Endothelial cell of umbilical vein (primary cell): ENCODE results near the gene PCSK6. TPM values are rescaled to one million over a fixed set of nuclear protein-coding genes. Genes with fewer than 3 reads are reported as not detected.

Source experiments
- BruUV-seq: library from RNA; stranded (reverse); fragments of 400-500 nt; replicated peaks from 2 replicates; lab custom pipeline; 2021; lab: Mats Ljungman, UMichigan
- CTCF ChIA-PET: fragments of 300-600, 350-600 bp; sonication (Branson Sonifier 250); formaldehyde crosslinking; loops from one replicate; lab custom pipeline; 2021; ENCODE audit warnings: antibody characterized with exemption, inconsistent platforms; lab: Charles Lee
- POLR2A ChIA-PET: fragments of 300-600, 350-600 bp; sonication (Branson Sonifier 250); formaldehyde crosslinking; loops from one replicate; lab custom pipeline; 2021; ENCODE audit warnings: antibody characterized with exemption, inconsistent platforms; lab: Charles Lee
- DNase-seq: peaks from one replicate; pipeline ENCODE4 v3.0.0-alpha.2; 2011; ENCODE audit warnings: low read depth, low spot score
- FAIRE-seq: peaks from 2 replicates; lab custom pipeline; 2011; peaks lifted over from hg19 to GRCh38; lab: Jason Lieb, UNC
- H2AFZ ChIP-seq: 2 replicates; pipeline ENCODE4 v1.6.0; 2012; ENCODE audit warnings: low read depth, low read length, control low read depth, inconsistent platforms
- H3K27ac ChIP-seq: 2 replicates; pipeline ENCODE4 v1.5.1; 2011; ENCODE audit warnings: low read depth, mild to moderate bottlenecking, control low read depth, low read length, moderate library complexity; ENCODE audit not compliant: insufficient read depth
- H3K27me3 ChIP-seq, 2 experiments: 2 replicates each; pipeline versions ENCODE4 v1.6.0 to v1.6.1; 2011; ENCODE audit warnings: low read length in 2 of 2, mixed read lengths in 1 of 2; ENCODE audit not compliant: control insufficient read depth in 2 of 2, insufficient read depth in 2 of 2
- H3K36me3 ChIP-seq, 2 experiments: 2 replicates in 1 of 2; 3 replicates in 1 of 2; pipeline ENCODE4 v1.5.1; 2011; ENCODE audit warnings: low read length in 2 of 2, mild to moderate bottlenecking in 1 of 2, moderate library complexity in 1 of 2; ENCODE audit not compliant: control insufficient read depth in 2 of 2, insufficient read depth in 2 of 2; ENCODE audit errors: extremely low read depth in 1 of 2
- H3K4me1 ChIP-seq: 3 replicates; pipeline ENCODE4 v1.5.1; 2011; ENCODE audit warnings: mild to moderate bottlenecking, low read length; ENCODE audit not compliant: control insufficient read depth, insufficient read depth; ENCODE audit errors: extremely low read depth
- H3K4me2 ChIP-seq: 2 replicates; pipeline ENCODE4 v1.6.1; 2011; ENCODE audit warnings: low read length, control low read depth, mixed read lengths; ENCODE audit not compliant: insufficient read depth
- H3K4me3 ChIP-seq, 3 experiments: fragments of 200-600 bp in 1 of 3; sonication (generic), shearing (Covaris generic) in 1 of 3; replicated peaks in 1 of 3; 2 replicates each; pipeline ENCODE4 v1.5.1; 2011 to 2016; ENCODE audit warnings: control low read depth in 3 of 3, low read length in 3 of 3, mild to moderate bottlenecking in 2 of 3, inconsistent platforms in 1 of 3, low read depth in 1 of 3, moderate library complexity in 1 of 3; ENCODE audit not compliant: insufficient read depth in 1 of 3
- H3K79me2 ChIP-seq: 2 replicates; pipeline ENCODE4 v1.6.0; 2012; ENCODE audit warnings: low read length, inconsistent platforms; ENCODE audit not compliant: control insufficient read depth, insufficient read depth
- H3K9ac ChIP-seq: replicated peaks from 2 replicates; pipeline ENCODE3; 2011; ENCODE audit warnings: low read length, control low read depth; ENCODE audit not compliant: insufficient read depth; ENCODE audit errors: extremely low read depth
- H3K9me1 ChIP-seq: replicated peaks from 3 replicates; pipeline ENCODE4 v1.6.0; 2011; ENCODE audit warnings: mild to moderate bottlenecking, low read length; ENCODE audit not compliant: control insufficient read depth, insufficient read depth; ENCODE audit errors: extremely low read depth
- H3K9me3 ChIP-seq: replicated peaks from 2 replicates; pipeline ENCODE4 v1.5.1; 2012; ENCODE audit warnings: low read length, inconsistent platforms; ENCODE audit not compliant: control insufficient read depth, insufficient read depth
- H4K20me1 ChIP-seq: replicated peaks from 2 replicates; pipeline ENCODE3; 2011; ENCODE audit warnings: mild to moderate bottlenecking, low read length; ENCODE audit not compliant: control insufficient read depth, insufficient read depth; ENCODE audit errors: extremely low read depth
- EZH2 ChIP-seq: IDR thresholded peaks from 2 replicates; pipeline ENCODE4 v1.6.1; 2012; ENCODE audit warnings: borderline replicate concordance, low read depth, mild to moderate bottlenecking, moderate library complexity, low read length, inconsistent platforms; ENCODE audit not compliant: severe bottlenecking
- FOS ChIP-seq: IDR thresholded peaks from 2 replicates; pipeline ENCODE4 v1.6.1; 2011; ENCODE audit warnings: mild to moderate bottlenecking, low read length, moderate library complexity, borderline replicate concordance; ENCODE audit not compliant: insufficient read depth
- GATA2 ChIP-seq: IDR thresholded peaks from 2 replicates; pipeline ENCODE4 v1.7.0; 2011; ENCODE audit warnings: low read depth, mild to moderate bottlenecking, moderate library complexity, mixed read lengths, low read length; ENCODE audit not compliant: insufficient read length, insufficient read depth
- JUN ChIP-seq: IDR thresholded peaks from 2 replicates; pipeline ENCODE4 v1.6.1; 2011; ENCODE audit warnings: borderline replicate concordance, low read depth; ENCODE audit not compliant: insufficient read length, insufficient read depth
- MYC ChIP-seq: IDR thresholded peaks from one replicate; pipeline ENCODE4 v1.6.1; 2011; ENCODE audit warnings: mild to moderate bottlenecking, low read depth, low read length
- POLR2A ChIP-seq: IDR thresholded peaks from 2 replicates; pipeline ENCODE4 v1.6.1; 2012; ENCODE audit warnings: low read depth, mild to moderate bottlenecking, control low read depth, low read length
- POLR2AphosphoS5 ChIP-seq: IDR thresholded peaks from 2 replicates; pipeline ENCODE4 v1.6.1; 2012; ENCODE audit warnings: low read depth, mild to moderate bottlenecking, control low read depth, low read length, moderate library complexity; ENCODE audit not compliant: insufficient read depth
- dilution Hi-C: fragments of 300-500 bp; cut with MboI; formaldehyde crosslinking; loops from one replicate; pipeline ENCODE4 v1.15.0; 2019; ENCODE audit warnings: low sequenced_read_pairs; ENCODE audit not compliant: extremely low pct_ligation_motif_present
- intact Hi-C: fragments of 100-400 bp; cut with micrococcal nuclease; formaldehyde crosslinking; loops from one replicate; pipeline ENCODE4 v1.10.0; 2022
- polyA plus RNA-seq, 4 experiments: library from polyadenylated mRNA; depleted of rRNA in 3 of 4; stranded (reverse) in 3 of 4; unstranded in 1 of 4; fragments of >200 nt; gene quantifications; 2 replicates each; pipeline versions ENCODE4 v1.2.1 to v1.2.3, GENCODE V29; 2011 to 2012; ENCODE audit warnings: missing spikeins in 1 of 4
- total RNA-seq: library from RNA; stranded (reverse); gene quantifications from 2 replicates; pipeline ENCODE4 v1.2.3, GENCODE V29; 2021
- TF ChIP-seq, protein P1 (sequence below): IDR thresholded peaks from 2 replicates; pipeline ENCODE4 v1.6.1; 2011; ENCODE audit not compliant: insufficient read depth, insufficient read length
- TF ChIP-seq, protein P2 (sequence below), 2 donors: IDR thresholded peaks; 1 replicate in 1 of 2; 2 replicates in 1 of 2; pipeline ENCODE4 v1.5.1; 2011; ENCODE audit warnings: low read length in 2 of 2, mild to moderate bottlenecking in 2 of 2, moderate library complexity in 2 of 2, control low read depth in 1 of 2, inconsistent platforms in 1 of 2, low read depth in 1 of 2; ENCODE audit not compliant: insufficient read depth in 1 of 2; ENCODE audit errors: extremely low read depth in 1 of 2

The PCSK6 gene
- total and polyA plus RNA-seq, 2 donors (not counting 3 experiments of a cell fraction or from before 2014, with no cell fraction given), result 0.18 to 0.69 TPM

GRCh38 chr15:101329867-101330380, 159.6 kb downstream of the PCSK6 start:
- ChIA-PET POLR2A (no interaction called here), CTCF (no interaction called here)
- Histone ChIP-seq H3K9me3 (no peaks in the 10 kb centered on the region), H3K9ac (no peak overlapping the region), H3K4me1 (no peaks in the 10 kb centered on the region), H3K4me2 (no peak overlapping the region), H2AFZ (no peak overlapping the region), H3K27ac (no peak overlapping the region), H4K20me1 (no peaks in the 10 kb centered on the region), H3K4me3 (no peak overlapping the region), H3K79me2 (no peaks in the 10 kb centered on the region), H3K36me3 (no peaks in the 10 kb centered on the region), H3K9me1 (no peaks in the 10 kb centered on the region), H3K27me3 (no peaks in the 10 kb centered on the region)
- DNase-seq, result no peak
- dilution Hi-C loops, result no loop called here
- no peak for FAIRE-seq
- TF ChIP-seq FOS (no peak), EZH2 (no peak), MYC (no peak), POLR2A (no peak), POLR2AphosphoS5 (no peak), JUN (no peak), GATA2 (no peak)
- TF ChIP-seq, protein P1, sequence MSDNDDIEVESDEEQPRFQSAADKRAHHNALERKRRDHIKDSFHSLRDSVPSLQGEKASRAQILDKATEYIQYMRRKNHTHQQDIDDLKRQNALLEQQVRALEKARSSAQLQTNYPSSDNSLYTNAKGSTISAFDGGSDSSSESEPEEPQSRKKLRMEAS, result no peak
- TF ChIP-seq, protein P2, sequence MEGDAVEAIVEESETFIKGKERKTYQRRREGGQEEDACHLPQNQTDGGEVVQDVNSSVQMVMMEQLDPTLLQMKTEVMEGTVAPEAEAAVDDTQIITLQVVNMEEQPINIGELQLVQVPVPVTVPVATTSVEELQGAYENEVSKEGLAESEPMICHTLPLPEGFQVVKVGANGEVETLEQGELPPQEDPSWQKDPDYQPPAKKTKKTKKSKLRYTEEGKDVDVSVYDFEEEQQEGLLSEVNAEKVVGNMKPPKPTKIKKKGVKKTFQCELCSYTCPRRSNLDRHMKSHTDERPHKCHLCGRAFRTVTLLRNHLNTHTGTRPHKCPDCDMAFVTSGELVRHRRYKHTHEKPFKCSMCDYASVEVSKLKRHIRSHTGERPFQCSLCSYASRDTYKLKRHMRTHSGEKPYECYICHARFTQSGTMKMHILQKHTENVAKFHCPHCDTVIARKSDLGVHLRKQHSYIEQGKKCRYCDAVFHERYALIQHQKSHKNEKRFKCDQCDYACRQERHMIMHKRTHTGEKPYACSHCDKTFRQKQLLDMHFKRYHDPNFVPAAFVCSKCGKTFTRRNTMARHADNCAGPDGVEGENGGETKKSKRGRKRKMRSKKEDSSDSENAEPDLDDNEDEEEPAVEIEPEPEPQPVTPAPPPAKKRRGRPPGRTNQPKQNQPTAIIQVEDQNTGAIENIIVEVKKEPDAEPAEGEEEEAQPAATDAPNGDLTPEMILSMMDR (IDR thresholded peaks at IDR 0.05; ENCODE audit: extremely low read depth in 1 of 2, insufficient read depth in 1 of 2, low read depth in 1 of 2, low read length in 2 of 2), result no peak
- no TSS peak for BruUV-seq
- intact Hi-C loops, result no loop called here
